ENCODE data around the gene ACOT9. TPM values are rescaled to one million over a fixed set of nuclear protein-coding genes. Genes with fewer than 3 reads are reported as not detected.

The ACOT9 gene
- total RNA-seq, 1 experiment from 2014 or later = 72.3 TPM

GRCh38 chrX:23737413-23737812 is 5.7 kb downstream of the ACOT9 start:
- no peak for TF ChIP-seq CTCF (conservative IDR thresholded peaks at IDR 0.05)
- no peak overlapping the region for H3K23ac ChIP-seq (ENCODE audit: insufficient read length, low read depth, low read length)
- no peak overlapping the region for H2AK5ac ChIP-seq (ENCODE audit: insufficient read length, low read length)
- H3K18ac ChIP-seq (ENCODE audit: insufficient read length, low read depth, low read length) = no peak overlapping the region
- no peak overlapping the region for H3K4me2 ChIP-seq (ENCODE audit: insufficient read depth, insufficient read length, low read length)
- H2BK5ac ChIP-seq (ENCODE audit: insufficient read length, low read length) = no peak overlapping the region
- H3K9me3 ChIP-seq (ENCODE audit: control insufficient read depth, low read depth, low read length) = no peaks in the 10 kb centered on the region
- H3K27ac Mint-ChIP-seq = no peak overlapping the region
- no peak overlapping the region for H3K14ac ChIP-seq (ENCODE audit: insufficient read depth, low read length)
- H2BK120ac ChIP-seq (ENCODE audit: low read depth, low read length, poor library complexity, severe bottlenecking) = no peak overlapping the region
- H3T11ph ChIP-seq (ENCODE audit: low read length) = no peak overlapping the region
- H4K20me1 ChIP-seq (ENCODE audit: control insufficient read depth, insufficient read depth, insufficient read length) = no peaks in the 10 kb centered on the region
- H4K8ac ChIP-seq (replicated peaks; ENCODE audit: insufficient read length, low read depth, low read length) = no peak overlapping the region
- no peak overlapping the region for H3K9ac ChIP-seq (ENCODE audit: extremely low read depth, insufficient read length, low read length)
- no peaks in the 10 kb centered on the region for H3K27me3 Mint-ChIP-seq (ENCODE audit: low read depth)
- H2BK20ac ChIP-seq (ENCODE audit: low read depth, low read length, poor library complexity, severe bottlenecking) = no peak overlapping the region
- H3K27ac ChIP-seq (ENCODE audit: insufficient read length, low read depth, low read length) = no peak overlapping the region
- H3K79me1 ChIP-seq (ENCODE audit: insufficient read depth, low read depth, low read length, poor library complexity, severe bottlenecking) = no peaks in the 10 kb centered on the region
- H3K23me2 ChIP-seq (ENCODE audit: insufficient read length, low read depth, low read length, poor library complexity, severe bottlenecking) = peaks cover 5% of the 10 kb centered on the region
- H3K36me3 Mint-ChIP-seq (ENCODE audit: insufficient read depth in 1 of 3, low read depth in 3 of 3) = peaks cover 0 to 14% (median 8%) of the 10 kb centered on the region in 3 experiments; a peak in 3 of 7 replicates
- H4K5ac ChIP-seq (ENCODE audit: insufficient read length, low read depth, low read length) = no peak overlapping the region
- H3K79me2 ChIP-seq (ENCODE audit: insufficient read depth, low read length) = peaks cover 12% of the 10 kb centered on the region; the same call in 1 of the 2 replicates
- no peak overlapping the region for H2BK12ac ChIP-seq (ENCODE audit: insufficient read length, low read depth, low read length)
- H2AFZ ChIP-seq (ENCODE audit: low read length) = no peak overlapping the region
- no peak overlapping the region for H3K56ac ChIP-seq (ENCODE audit: insufficient read length, low read depth, low read length)
- H2BK15ac ChIP-seq (ENCODE audit: low read depth, low read length) = no peak overlapping the region
- H3K27me3 ChIP-seq (ENCODE audit: insufficient read depth, low read length) = no peaks in the 10 kb centered on the region
- DNase-seq = no peak
- no peak overlapping the region for H3K4ac ChIP-seq (ENCODE audit: low read depth, low read length)
- no peak overlapping the region for H3K4me3 Mint-ChIP-seq
- peaks cover 23% of the 10 kb centered on the region in 2 experiments for H3K4me1 Mint-ChIP-seq
- H4K91ac ChIP-seq (ENCODE audit: insufficient read length, low read depth, low read length) = no peak overlapping the region
- H3K9me3 Mint-ChIP-seq = no peaks in the 10 kb centered on the region
- no peaks in the 10 kb centered on the region; the same call in 1 of the 2 replicates for H3K4me1 ChIP-seq (ENCODE audit: insufficient read depth, low read length)

Data from H9 (cell line).